ENCODE data around the gene TMEM255B.

The TMEM255B gene

GRCh38 chr13:113742000-113742441 lies 17.0 kb upstream of the TMEM255B start:
- H2AFZ ChIP-seq (ENCODE audit: low read length): peak overlapping the region; percentile 63
- H3K9ac ChIP-seq (ENCODE audit: low read depth, low read length, poor library complexity, severe bottlenecking): peak overlapping the region; percentile 65
- peak overlapping the region; percentile 68 for H3K4me2 ChIP-seq (ENCODE audit: low read depth, low read length, poor library complexity, severe bottlenecking)

GRCh38 chr13:113742445-113743120 lies 16.4 kb upstream of the TMEM255B start:
- TF ChIP-seq EZH2phosphoT487 (IDR thresholded peaks at IDR 0.05; ENCODE audit: borderline replicate concordance) (no peak), CTCF (conservative IDR thresholded peaks at IDR 0.05; ENCODE audit: low read length) (no peak)
- Histone ChIP-seq H2AFZ (ENCODE audit: low read length) (peak overlapping the region; percentile 63), H3K9me3 (ENCODE audit: insufficient read depth, low read depth, low read length) (no peaks in the 10 kb centered on the region), H3K27me3 (ENCODE audit: insufficient read depth, low read length, poor library complexity, severe bottlenecking) (no peaks in the 10 kb centered on the region), H3K4me2 (ENCODE audit: low read depth, low read length, poor library complexity, severe bottlenecking) (peak overlapping the region; percentile 68), H3K36me3 (ENCODE audit: insufficient read depth, low read length) (no peaks in the 10 kb centered on the region), H3K4me1 (ENCODE audit: insufficient read depth, low read length, poor library complexity, severe bottlenecking) (peaks cover 31% of the 10 kb centered on the region), H3F3A (ENCODE audit: low read depth) (0 out of 2 replicates have a peak, but pooled peaks cover 5% of the 10 kb centered on the region), H4K20me1 (ENCODE audit: insufficient read depth, low read length, poor library complexity, severe bottlenecking) (no peaks in the 10 kb centered on the region), H3K79me2 (ENCODE audit: insufficient read depth, low read length) (no peaks in the 10 kb centered on the region), H3K4me3 (ENCODE audit: low read length, poor library complexity, severe bottlenecking) (peak overlapping the region; percentile 52), H3K9ac (ENCODE audit: low read depth, low read length, poor library complexity, severe bottlenecking) (peak overlapping the region; percentile 65), H3K9me2 (replicated peaks; ENCODE audit: low read depth, low read length) (no peaks in the 10 kb centered on the region)

More at GRCh38 chr13:113742000-113742441, 17.0 kb upstream of the TMEM255B start:
- Histone ChIP-seq H3K79me2 (ENCODE audit: insufficient read depth, low read length) (no peaks in the 10 kb centered on the region), H3K9me3 (ENCODE audit: insufficient read depth, low read depth, low read length) (no peaks in the 10 kb centered on the region), H3F3A (ENCODE audit: low read depth) (0 out of 2 replicates have a peak, but pooled peaks cover 5% of the 10 kb centered on the region), H4K20me1 (ENCODE audit: insufficient read depth, low read length, poor library complexity, severe bottlenecking) (no peaks in the 10 kb centered on the region), H3K27me3 (ENCODE audit: insufficient read depth, low read length, poor library complexity, severe bottlenecking) (no peaks in the 10 kb centered on the region), H3K4me1 (ENCODE audit: insufficient read depth, low read length, poor library complexity, severe bottlenecking) (peaks cover 31% of the 10 kb centered on the region), H3K36me3 (ENCODE audit: insufficient read depth, low read length) (no peaks in the 10 kb centered on the region), H3K4me3 (ENCODE audit: low read length, poor library complexity, severe bottlenecking) (peak overlapping the region; percentile 52), H3K9me2 (replicated peaks; ENCODE audit: low read depth, low read length) (no peaks in the 10 kb centered on the region)
- TF ChIP-seq CTCF (conservative IDR thresholded peaks at IDR 0.05; ENCODE audit: low read length) (peak; percentile 62), EZH2phosphoT487 (IDR thresholded peaks at IDR 0.05; ENCODE audit: borderline replicate concordance) (no peak)

- Histone ChIP-seq H3K9me3 (ENCODE audit: insufficient read depth, low read depth, low read length) (no peaks in the 10 kb centered on the region), H3K4me3 (ENCODE audit: low read length, poor library complexity, severe bottlenecking) (no peak overlapping the region), H4K20me1 (ENCODE audit: insufficient read depth, low read length, poor library complexity, severe bottlenecking) (no peaks in the 10 kb centered on the region), H3K79me2 (ENCODE audit: insufficient read depth, low read length) (no peaks in the 10 kb centered on the region), H3K4me1 (ENCODE audit: insufficient read depth, low read length, poor library complexity, severe bottlenecking) (peaks cover 31% of the 10 kb centered on the region), H3K4me2 (ENCODE audit: low read depth, low read length, poor library complexity, severe bottlenecking) (no peak overlapping the region), H3K36me3 (ENCODE audit: insufficient read depth, low read length) (no peaks in the 10 kb centered on the region), H3F3A (ENCODE audit: low read depth) (0 out of 2 replicates have a peak, but pooled peaks cover 5% of the 10 kb centered on the region), H3K9ac (ENCODE audit: low read depth, low read length, poor library complexity, severe bottlenecking) (no peak overlapping the region), H3K27me3 (ENCODE audit: insufficient read depth, low read length, poor library complexity, severe bottlenecking) (no peaks in the 10 kb centered on the region), H2AFZ (ENCODE audit: low read length) (no peak overlapping the region), H3K9me2 (replicated peaks; ENCODE audit: low read depth, low read length) (no peaks in the 10 kb centered on the region)
- TF ChIP-seq CTCF (conservative IDR thresholded peaks at IDR 0.05; ENCODE audit: low read length): no peak
- TF ChIP-seq EZH2phosphoT487 (IDR thresholded peaks at IDR 0.05; ENCODE audit: borderline replicate concordance): no peak
Observed at GRCh38 chr13:113743366-113744195, 15.4 kb upstream of the TMEM255B start.
